Measurements from ENCODE around the gene MIEF2.
"Not testable (repeated sequence)": the region's sequence is repeated elsewhere in the genome, so short reads cannot be mapped to it uniquely, and the experiment has no call there.

Gene MIEF2

DNA sequence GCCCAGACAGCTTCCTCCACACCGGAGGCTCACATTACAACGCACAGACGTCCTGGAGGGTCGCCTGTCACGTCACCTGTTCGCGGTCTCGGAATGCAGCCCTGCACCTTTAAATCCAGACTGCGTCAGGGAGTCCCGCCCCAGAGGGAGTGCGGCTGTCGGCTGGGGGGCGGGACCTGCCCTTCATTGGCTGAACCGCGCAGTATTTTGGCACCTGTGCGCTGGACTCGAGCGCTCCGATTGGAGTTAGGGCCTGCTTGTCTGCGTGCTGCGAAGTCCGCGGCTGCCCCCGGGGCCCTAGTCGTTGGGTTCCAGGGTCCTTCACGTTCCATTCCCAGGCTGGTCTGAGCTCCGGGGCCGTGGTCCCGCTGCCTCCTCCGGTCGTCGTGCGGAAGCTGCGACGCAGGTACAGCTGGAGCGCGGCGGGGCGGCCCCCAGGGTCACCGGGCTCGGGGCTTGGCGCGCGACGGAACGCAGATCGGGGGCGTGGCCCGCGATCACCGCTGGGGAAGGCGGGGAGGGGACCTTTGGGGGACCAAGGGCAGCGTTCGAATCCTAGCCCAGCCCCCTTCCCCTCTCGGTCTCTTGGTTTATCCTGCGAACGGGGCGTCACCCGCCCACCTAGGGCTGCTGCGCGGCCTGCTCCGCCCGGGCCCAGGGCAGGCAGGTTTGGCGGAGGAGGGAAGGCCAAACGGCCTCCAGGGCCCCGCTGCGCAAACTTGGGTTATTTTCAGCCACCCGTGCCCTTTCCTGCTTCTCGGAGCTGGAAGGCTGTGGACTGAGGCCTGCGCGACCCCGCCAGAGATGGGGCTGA, at the start of gene MIEF2:
Gene MIEF2 (plus strand): TSS at position 331 of the 814 bp plus-strand sequence. CDS start 2,059 bp downstream, outside the sequence.
- peaks cover 33% of the 10 kb centered on the region for H3K4me1 Mint-ChIP-seq
- DNase-seq (ENCODE audit: low spot score in 2 of 2) (peak; percentile 81 to 84), ATAC-seq (replicated peaks; ENCODE audit: extremely low read depth, poor library complexity, severe bottlenecking) (peak; percentile 92)
- H3K27ac Mint-ChIP-seq (ENCODE audit: low read depth) = peak within 1 kb of the TSS; percentile 71
- no peaks in the 10 kb centered on the region for H3K9me3 Mint-ChIP-seq
- no peaks in the 10 kb centered on the region for H3K27me3 Mint-ChIP-seq
- peaks cover 15% of the 10 kb centered on the region for H3K36me3 Mint-ChIP-seq (ENCODE audit: insufficient read depth)
- peak within 1 kb of the TSS; percentile 98 for H3K4me3 Mint-ChIP-seq

DNA sequence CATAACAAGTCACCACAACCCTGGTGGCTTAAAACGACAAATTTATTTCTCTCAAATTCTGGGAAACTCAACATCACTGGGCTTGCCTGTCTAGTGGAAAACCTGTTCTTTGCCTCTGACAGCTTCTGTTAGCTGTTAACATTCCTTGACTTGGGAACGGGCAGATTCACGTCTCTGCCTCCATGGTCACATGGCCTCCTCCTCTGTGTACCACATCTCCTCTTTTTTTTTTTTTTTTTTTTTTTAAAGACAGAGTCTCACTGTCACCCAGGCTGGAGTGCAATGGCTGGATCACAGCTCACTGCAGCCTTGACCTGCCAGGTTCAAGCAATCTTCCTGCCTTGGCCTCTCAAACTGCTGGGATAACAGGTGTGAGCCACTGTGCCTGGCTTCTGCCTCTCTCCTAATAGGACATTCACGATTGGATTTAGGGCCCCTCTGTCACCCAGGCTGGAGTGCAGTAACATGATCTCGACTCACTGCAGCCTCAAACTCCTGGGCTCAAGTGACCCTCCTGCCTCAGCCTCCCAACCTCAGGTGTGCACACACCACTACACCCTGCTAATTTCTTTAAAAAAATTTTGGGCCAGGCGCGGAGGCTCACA, 46.7 kb upstream of the MIEF2 start:
- H3K36me3 Mint-ChIP-seq (ENCODE audit: insufficient read depth) = peaks cover 25% of the 10 kb centered on the region
- H3K27me3 Mint-ChIP-seq = no peaks in the 10 kb centered on the region
- H3K4me1 Mint-ChIP-seq = peaks cover 12% of the 10 kb centered on the region
- H3K9me3 Mint-ChIP-seq = no peaks in the 10 kb centered on the region
- DNase-seq (ENCODE audit: low spot score in 2 of 2) = no peak
- no peak overlapping the region for H3K4me3 Mint-ChIP-seq
- H3K27ac Mint-ChIP-seq (ENCODE audit: low read depth) = no peak overlapping the region
- no peak for ATAC-seq (replicated peaks; ENCODE audit: extremely low read depth, poor library complexity, severe bottlenecking)

DNA sequence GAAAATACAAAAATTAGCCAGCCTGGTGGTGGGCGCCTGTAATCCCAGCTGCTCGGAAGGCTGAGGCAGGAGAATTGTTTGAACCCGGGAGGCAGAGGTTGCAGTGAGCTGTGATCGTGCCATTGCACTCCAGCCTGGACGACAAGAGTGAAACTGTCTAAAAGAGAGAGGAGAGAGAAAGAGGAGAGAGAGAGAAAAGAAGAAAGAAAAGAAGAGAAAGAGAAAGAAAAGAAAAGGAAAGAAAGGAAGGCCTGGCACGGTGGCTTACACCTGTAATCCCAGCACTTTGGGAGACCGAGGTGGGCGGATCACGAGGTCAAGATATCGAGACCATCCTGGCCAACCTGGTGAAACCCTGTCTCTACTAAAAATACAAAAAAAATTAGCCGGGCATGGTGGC, 43.6 kb upstream of the MIEF2 start:
- ATAC-seq (replicated peaks; ENCODE audit: extremely low read depth, poor library complexity, severe bottlenecking); DNase-seq (ENCODE audit: low spot score in 2 of 2); H3K27me3 Mint-ChIP-seq; H3K4me3 Mint-ChIP-seq; H3K9me3 Mint-ChIP-seq; H3K36me3 Mint-ChIP-seq (ENCODE audit: insufficient read depth): not testable (repeated sequence)
- Mint-ChIP-seq H3K4me1 (peaks cover 12% of the 10 kb centered on the region), H3K27ac (ENCODE audit: low read depth) (peak overlapping the region; percentile 55)

DNA sequence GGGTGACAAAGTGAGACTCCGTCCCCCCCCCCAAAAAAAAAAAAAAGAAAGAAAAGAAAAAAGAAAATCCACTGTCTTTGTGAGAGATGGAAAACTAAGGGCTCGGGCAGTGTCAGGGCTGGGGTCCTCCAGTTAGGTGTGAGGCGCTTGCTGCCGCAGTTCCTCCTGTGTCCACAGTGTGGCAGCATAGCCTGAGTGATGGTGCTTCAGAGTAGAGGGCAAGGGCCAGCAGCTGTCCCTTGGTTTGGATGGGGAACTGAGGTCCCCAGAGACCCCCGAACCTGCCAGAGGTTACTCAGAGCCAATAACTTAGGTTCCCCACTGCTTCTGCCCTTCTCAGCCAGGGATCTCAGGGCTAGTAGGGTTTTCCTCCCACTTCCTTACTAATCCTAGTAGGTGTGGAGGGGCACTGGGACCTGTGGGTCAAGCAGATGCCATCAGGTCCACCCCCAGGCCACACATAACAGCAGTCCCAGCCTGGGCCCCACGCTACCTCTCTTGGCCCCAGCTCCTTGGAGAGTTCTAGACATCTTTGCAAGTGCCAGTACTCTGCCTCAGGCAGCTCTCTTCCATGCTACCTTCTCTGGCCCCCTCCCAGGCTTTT, 42.9 kb upstream of the MIEF2 start:
- Mint-ChIP-seq H3K4me1 (peaks cover 12% of the 10 kb centered on the region), H3K27ac (ENCODE audit: low read depth) (peak overlapping the region; percentile 20), H3K4me3 (no peak overlapping the region), H3K9me3 (no peaks in the 10 kb centered on the region), H3K36me3 (ENCODE audit: insufficient read depth) (peaks cover 4% of the 10 kb centered on the region), H3K27me3 (no peaks in the 10 kb centered on the region)
- ATAC-seq (replicated peaks; ENCODE audit: extremely low read depth, poor library complexity, severe bottlenecking) (peak; percentile 65), DNase-seq (ENCODE audit: low spot score in 2 of 2) (peak; percentile 42 to 64)

GRCh38 chr17:18218756-18219415, 41.6 kb upstream of the MIEF2 start:
- peaks cover 12% of the 10 kb centered on the region for H3K4me1 Mint-ChIP-seq
- peaks cover 1% of the 10 kb centered on the region for H3K36me3 Mint-ChIP-seq (ENCODE audit: insufficient read depth)
- no peaks in the 10 kb centered on the region for H3K9me3 Mint-ChIP-seq
- H3K4me3 Mint-ChIP-seq = no peak overlapping the region
- H3K27me3 Mint-ChIP-seq = no peaks in the 10 kb centered on the region
- DNase-seq (ENCODE audit: low spot score in 2 of 2) (no peak), ATAC-seq (replicated peaks; ENCODE audit: extremely low read depth, poor library complexity, severe bottlenecking) (no peak)
- no peak overlapping the region for H3K27ac Mint-ChIP-seq (ENCODE audit: low read depth)

- Mint-ChIP-seq H3K4me3 (no peak overlapping the region), H3K27ac (ENCODE audit: low read depth) (no peak overlapping the region), H3K27me3 (no peaks in the 10 kb centered on the region), H3K9me3 (no peaks in the 10 kb centered on the region), H3K4me1 (peaks cover 33% of the 10 kb centered on the region), H3K36me3 (ENCODE audit: insufficient read depth) (peaks cover 7% of the 10 kb centered on the region)
- DNase-seq (ENCODE audit: low spot score in 2 of 2) (no peak), ATAC-seq (replicated peaks; ENCODE audit: extremely low read depth, poor library complexity, severe bottlenecking) (no peak)
Observed at GRCh38 chr17:18224053-18224386, 36.4 kb upstream of the MIEF2 start.

- Mint-ChIP-seq H3K27me3 (no peaks in the 10 kb centered on the region), H3K36me3 (ENCODE audit: insufficient read depth) (peaks cover 7% of the 10 kb centered on the region), H3K4me3 (peak overlapping the region; percentile 89), H3K9me3 (no peaks in the 10 kb centered on the region), H3K27ac (ENCODE audit: low read depth) (peak overlapping the region; percentile 22), H3K4me1 (peaks cover 34% of the 10 kb centered on the region)
- ATAC-seq (replicated peaks; ENCODE audit: extremely low read depth, poor library complexity, severe bottlenecking) = no peak
- DNase-seq (ENCODE audit: low spot score in 2 of 2) = no peak
Observed at GRCh38 chr17:18224387-18225120, 35.9 kb upstream of the MIEF2 start.

- ATAC-seq (replicated peaks; ENCODE audit: extremely low read depth, poor library complexity, severe bottlenecking) = peak; percentile 98
- peaks cover 7% of the 10 kb centered on the region for H3K36me3 Mint-ChIP-seq (ENCODE audit: insufficient read depth)
- peak; percentile 87 to 91 for DNase-seq (ENCODE audit: low spot score in 2 of 2)
- H3K27me3 Mint-ChIP-seq = no peaks in the 10 kb centered on the region
- H3K9me3 Mint-ChIP-seq = no peaks in the 10 kb centered on the region
- peak within 1 kb of the TSS; percentile 88 for H3K27ac Mint-ChIP-seq (ENCODE audit: low read depth)
- peaks cover 39% of the 10 kb centered on the region for H3K4me1 Mint-ChIP-seq
- peak within 1 kb of the TSS; percentile 89 for H3K4me3 Mint-ChIP-seq
Observed at GRCh38 chr17:18225121-18225641, 35.3 kb upstream of the MIEF2 start, which contains the start of gene LLGL1. TSS of gene LLGL1 (plus strand) at chr17:18225635. CDS start at chr17:18225683, 48 bp downstream.

GRCh38 chr17:18225642-18226283, 34.7 kb upstream of the MIEF2 start:
- Mint-ChIP-seq H3K27me3 (no peaks in the 10 kb centered on the region), H3K27ac (ENCODE audit: low read depth) (peak overlapping the region; percentile 88), H3K4me3 (peak overlapping the region; percentile 89), H3K36me3 (ENCODE audit: insufficient read depth) (peaks cover 7% of the 10 kb centered on the region), H3K4me1 (peaks cover 39% of the 10 kb centered on the region), H3K9me3 (no peaks in the 10 kb centered on the region)
- DNase-seq (ENCODE audit: low spot score in 2 of 2) (no peak), ATAC-seq (replicated peaks; ENCODE audit: extremely low read depth, poor library complexity, severe bottlenecking) (peak; percentile 6)

- DNase-seq (ENCODE audit: low spot score in 2 of 2) (no peak), ATAC-seq (replicated peaks; ENCODE audit: extremely low read depth, poor library complexity, severe bottlenecking) (no peak)
- no peaks in the 10 kb centered on the region for H3K27me3 Mint-ChIP-seq
- peaks cover 44% of the 10 kb centered on the region for H3K4me1 Mint-ChIP-seq
- peaks cover 7% of the 10 kb centered on the region for H3K36me3 Mint-ChIP-seq (ENCODE audit: insufficient read depth)
- peak overlapping the region; percentile 88 for H3K27ac Mint-ChIP-seq (ENCODE audit: low read depth)
- H3K4me3 Mint-ChIP-seq = peak overlapping the region; percentile 89
- H3K9me3 Mint-ChIP-seq = no peaks in the 10 kb centered on the region
Observed at GRCh38 chr17:18226284-18226945, 34.0 kb upstream of the MIEF2 start.

GRCh38 chr17:18227635-18228034, 32.8 kb upstream of the MIEF2 start:
- Mint-ChIP-seq H3K4me3 (no peak overlapping the region), H3K27me3 (no peaks in the 10 kb centered on the region)

More at GRCh38 chr17:18227635-18228034, 32.8 kb upstream of the MIEF2 start:
- H3K9me3 Mint-ChIP-seq = no peaks in the 10 kb centered on the region
- no peak for ATAC-seq (replicated peaks; ENCODE audit: extremely low read depth, poor library complexity, severe bottlenecking)
- peaks cover 7% of the 10 kb centered on the region for H3K36me3 Mint-ChIP-seq (ENCODE audit: insufficient read depth)
- peaks cover 44% of the 10 kb centered on the region for H3K4me1 Mint-ChIP-seq
- no peak for DNase-seq (ENCODE audit: low spot score in 2 of 2)
- no peak overlapping the region for H3K27ac Mint-ChIP-seq (ENCODE audit: low read depth)

All from central memory CD8-positive, alpha-beta T cell (primary cell).